Activated CD8-positive, alpha-beta T cell treated with anti-CD3 and anti-CD28 coated beads for 36 hours (primary cell): Measurements from ENCODE around the gene TMPO. TPM values are rescaled to one million over a fixed set of nuclear protein-coding genes. Genes with fewer than 3 reads are reported as not detected.
A peak's percentile ranks its signal among the peaks of the same experiment; 100 is the strongest.

Experiments
- ATAC-seq: fragments of 200-7000 bp; cut with Tn5 transposase; one replicate; pipeline ENCODE4 v1.10.0; 2021; ENCODE audit warnings: mild to moderate bottlenecking, moderate library complexity
- CTCF ChIA-PET: fragments of 350-600 bp; sonication (Branson Sonifier 250); formaldehyde crosslinking; loops from one replicate; lab custom pipeline; 2021; ENCODE audit warnings: antibody characterized with exemption; lab: Charles Lee
- POLR2A ChIA-PET: fragments of 350-600 bp; sonication (Branson Sonifier 250); formaldehyde crosslinking; loops from one replicate; lab custom pipeline; 2021; ENCODE audit warnings: antibody characterized with exemption; lab: Charles Lee
- DNase-seq: peaks from one replicate; pipeline ENCODE4 v3.0.0-alpha.2; 2020
- H3K27ac Mint-ChIP-seq: one replicate; pipeline ENCODE4 v1.8.0; 2021; ENCODE audit warnings: mild to moderate bottlenecking, mixed read lengths
- H3K27me3 Mint-ChIP-seq: one replicate; pipeline ENCODE4 v1.8.0; 2021; ENCODE audit warnings: mixed read lengths
- H3K36me3 Mint-ChIP-seq: one replicate; pipeline ENCODE4 v1.8.0; 2021; ENCODE audit warnings: low read depth, mixed read lengths
- H3K4me1 Mint-ChIP-seq: one replicate; pipeline ENCODE4 v1.8.0; 2021; ENCODE audit warnings: low read depth, mixed read lengths
- H3K4me3 Mint-ChIP-seq: one replicate; pipeline ENCODE4 v1.8.0; 2021; ENCODE audit warnings: mild to moderate bottlenecking, moderate library complexity, mixed read lengths
- H3K9me3 Mint-ChIP-seq: one replicate; pipeline ENCODE4 v1.8.0; 2021; ENCODE audit warnings: mixed read lengths
- intact Hi-C: fragments of 100-400 bp; cut with micrococcal nuclease; formaldehyde crosslinking; loops from one replicate; pipeline ENCODE4 v1.10.0; 2022
- total RNA-seq, 2 experiments: library from RNA; stranded (reverse); gene quantifications; one replicate each; pipeline ENCODE4 v1.2.3, GENCODE V29; 2021
- TF ChIP-seq, protein P1 (sequence below): fragments of 200-600 bp; IDR thresholded peaks from one replicate; pipeline ENCODE4 v1.8.0; 2022; ENCODE audit warnings: antibody characterized with exemption, mild to moderate bottlenecking

The TMPO gene
- total RNA-seq, 2 experiments from 2014 or later = 324 to 328 TPM

GRCh38 chr12:98513379-98514322 lies 1.7 kb upstream of the TMPO start:
- peaks cover 38% of the 10 kb centered on the region for H3K36me3 Mint-ChIP-seq

GRCh38 chr12:98514982-98515286 lies 456 bp upstream of the TMPO start:
- Mint-ChIP-seq H3K36me3 (peaks cover 47% of the 10 kb centered on the region), H3K4me1 (peaks cover 18% of the 10 kb centered on the region), H3K27ac (peak overlapping the region; percentile 98), H3K27me3 (no peaks in the 10 kb centered on the region), H3K9me3 (no peaks in the 10 kb centered on the region), H3K4me3 (peak overlapping the region; percentile 96)
- intact Hi-C loops = loop anchor here (5.0 kb wide), 1 partner anchor 77 kb away; the partner anchor contains the start of gene SLC25A3
- ATAC-seq (no peak), DNase-seq (no peak)
- TF ChIP-seq, protein P1, sequence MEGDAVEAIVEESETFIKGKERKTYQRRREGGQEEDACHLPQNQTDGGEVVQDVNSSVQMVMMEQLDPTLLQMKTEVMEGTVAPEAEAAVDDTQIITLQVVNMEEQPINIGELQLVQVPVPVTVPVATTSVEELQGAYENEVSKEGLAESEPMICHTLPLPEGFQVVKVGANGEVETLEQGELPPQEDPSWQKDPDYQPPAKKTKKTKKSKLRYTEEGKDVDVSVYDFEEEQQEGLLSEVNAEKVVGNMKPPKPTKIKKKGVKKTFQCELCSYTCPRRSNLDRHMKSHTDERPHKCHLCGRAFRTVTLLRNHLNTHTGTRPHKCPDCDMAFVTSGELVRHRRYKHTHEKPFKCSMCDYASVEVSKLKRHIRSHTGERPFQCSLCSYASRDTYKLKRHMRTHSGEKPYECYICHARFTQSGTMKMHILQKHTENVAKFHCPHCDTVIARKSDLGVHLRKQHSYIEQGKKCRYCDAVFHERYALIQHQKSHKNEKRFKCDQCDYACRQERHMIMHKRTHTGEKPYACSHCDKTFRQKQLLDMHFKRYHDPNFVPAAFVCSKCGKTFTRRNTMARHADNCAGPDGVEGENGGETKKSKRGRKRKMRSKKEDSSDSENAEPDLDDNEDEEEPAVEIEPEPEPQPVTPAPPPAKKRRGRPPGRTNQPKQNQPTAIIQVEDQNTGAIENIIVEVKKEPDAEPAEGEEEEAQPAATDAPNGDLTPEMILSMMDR = no peak
- ChIA-PET CTCF (interaction anchor here (0.6 to 7.6 kb wide), 4 partner anchors 9 to 48 kb away, joined by 4 to 60 read pairs (median 12); no protein-coding TSS in a partner anchor), POLR2A (interaction anchor here (0.9 to 8.9 kb wide), 8 partner anchors 10 to 129 kb away, joined by 3 to 86 read pairs (median 6); partner anchors contain the start of gene SLC25A3)

More at GRCh38 chr12:98513379-98514322, 1.7 kb upstream of the TMPO start:
- ATAC-seq (no peak), DNase-seq (no peak)
- Mint-ChIP-seq H3K4me1 (peaks cover 12% of the 10 kb centered on the region), H3K9me3 (no peaks in the 10 kb centered on the region), H3K27me3 (no peaks in the 10 kb centered on the region), H3K4me3 (peak overlapping the region; percentile 96), H3K27ac (peak overlapping the region; percentile 98)
- TF ChIP-seq, protein P1 = no peak
- ChIA-PET CTCF (interaction anchor here (0.8 to 7.6 kb wide), 7 partner anchors 7 to 131 kb away, joined by 3 to 60 read pairs (median 6); partner anchors contain the start of gene IKBIP), POLR2A (interaction anchor here (0.9 to 5.6 kb wide), 5 partner anchors 9 to 81 kb away, joined by 3 to 86 read pairs (median 5); no protein-coding TSS in a partner anchor)
- intact Hi-C loops = no loop called here

- peak overlapping the region; percentile 96 for H3K4me3 Mint-ChIP-seq
- peak overlapping the region; percentile 100 for H3K27ac Mint-ChIP-seq
- CTCF ChIA-PET = interaction anchor here (0.9 to 7.6 kb wide), 6 partner anchors 10 to 25 kb away, joined by 3 to 60 read pairs (median 3); no protein-coding TSS in a partner anchor
- no peaks in the 10 kb centered on the region for H3K27me3 Mint-ChIP-seq
- POLR2A ChIA-PET = interaction anchor here (0.7 to 8.9 kb wide), 15 partner anchors 12 to 128 kb away, joined by 3 to 86 read pairs (median 5); partner anchors contain the start of genes IKBIP and SLC25A3
- H3K9me3 Mint-ChIP-seq = no peaks in the 10 kb centered on the region
- peaks cover 27% of the 10 kb centered on the region for H3K4me1 Mint-ChIP-seq
- peak; percentile 75 for ATAC-seq
- peaks cover 52% of the 10 kb centered on the region for H3K36me3 Mint-ChIP-seq
- TF ChIP-seq, protein P1 = peak; percentile 30
- intact Hi-C loops = loop anchor here (1.0 to 5.0 kb wide), 3 partner anchors 13 to 76 kb away; partner anchors contain the start of gene SLC25A3
- DNase-seq = peak; percentile 95
These were observed 902 bp downstream of the TMPO start for GRCh38 chr12:98516111-98516873.

DNA sequence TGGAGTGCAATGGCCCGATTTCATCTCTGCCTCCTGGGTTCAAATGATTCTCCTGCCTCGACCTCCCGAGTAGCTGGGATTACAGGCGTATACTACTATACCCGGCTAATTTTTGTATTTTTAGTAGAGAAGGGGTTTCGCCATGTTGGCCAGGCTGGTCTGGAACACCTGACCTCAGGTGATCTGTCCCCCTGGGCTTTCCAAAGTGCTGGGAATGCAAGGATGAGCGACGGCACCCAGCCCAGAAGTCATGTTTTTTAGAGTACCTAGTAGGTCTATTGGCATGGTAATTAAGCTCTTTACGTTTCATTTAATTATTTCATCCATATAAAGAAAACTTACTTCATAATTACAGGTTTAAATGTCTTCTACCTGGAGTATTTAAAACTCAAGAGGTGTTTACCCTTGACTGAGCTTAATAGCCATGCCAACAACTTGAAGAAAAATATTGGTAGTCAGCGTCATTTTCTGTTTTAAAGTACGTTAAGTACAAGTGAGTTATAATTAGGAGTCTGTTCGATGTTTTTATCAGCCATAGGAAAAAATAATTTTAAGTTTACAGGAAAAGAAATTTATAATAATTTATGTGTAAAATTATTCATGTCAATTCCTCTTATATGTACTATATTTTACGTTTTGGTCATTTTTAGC lies 4.0 kb downstream of the TMPO start:
- intact Hi-C loops = loop anchor here (5.0 kb wide), 1 partner anchor 73 kb away; the partner anchor contains the start of gene SLC25A3
- H3K4me3 Mint-ChIP-seq = peak overlapping the region; percentile 96
- H3K9me3 Mint-ChIP-seq = no peaks in the 10 kb centered on the region
- ATAC-seq = no peak
- CTCF ChIA-PET = interaction anchor here (0.7 to 7.6 kb wide), 5 partner anchors 13 to 1371 kb away, joined by 3 to 60 read pairs (median 4); no protein-coding TSS in a partner anchor
- TF ChIP-seq, protein P1 = no peak
- POLR2A ChIA-PET = interaction anchor here (0.6 to 8.9 kb wide), 7 partner anchors 10 to 158 kb away, joined by 3 to 70 read pairs (median 4); partner anchors contain the start of genes APAF1, IKBIP and SLC25A3
- H3K27me3 Mint-ChIP-seq = no peaks in the 10 kb centered on the region
- peaks cover 66% of the 10 kb centered on the region for H3K36me3 Mint-ChIP-seq
- H3K27ac Mint-ChIP-seq = peak overlapping the region; percentile 71
- H3K4me1 Mint-ChIP-seq = peaks cover 33% of the 10 kb centered on the region
- no peak for DNase-seq
